T-helper 1 cell treated with Interleukin-12 subunit alpha and Interleukin-12 subunit beta and Interleukin-4 antibody, amounts not matched to agents 30 μg/mL and 1 μg/mL, for 36 hours (primary cell): ENCODE measurements around the gene CD209.

Experiments used
- H3K27ac Mint-ChIP-seq: one replicate; pipeline ENCODE4 v1.8.0; 2021; ENCODE audit warnings: mild to moderate bottlenecking, mixed read lengths
- H3K27me3 Mint-ChIP-seq: one replicate; pipeline ENCODE4 v1.8.0; 2021; ENCODE audit warnings: low read depth, mixed read lengths
- H3K36me3 Mint-ChIP-seq: one replicate; pipeline ENCODE4 v1.8.0; 2021; ENCODE audit warnings: low read depth, mixed read lengths
- H3K4me1 Mint-ChIP-seq: one replicate; pipeline ENCODE4 v1.8.0; 2021; ENCODE audit warnings: low read depth, mixed read lengths
- H3K4me3 Mint-ChIP-seq: one replicate; pipeline ENCODE4 v1.8.0; 2021; ENCODE audit warnings: mild to moderate bottlenecking, moderate library complexity, mixed read lengths
- H3K9me3 Mint-ChIP-seq: one replicate; pipeline ENCODE4 v1.8.0; 2021; ENCODE audit warnings: mixed read lengths

CD209 gene

GRCh38 chr19:7716762-7717161 lies 30.6 kb downstream of the CD209 start:
- H3K9me3 Mint-ChIP-seq, result peaks cover 6% of the 10 kb centered on the region
- no peak overlapping the region for H3K27ac Mint-ChIP-seq
- H3K27me3 Mint-ChIP-seq, result no peaks in the 10 kb centered on the region
- no peaks in the 10 kb centered on the region for H3K4me1 Mint-ChIP-seq
- no peak overlapping the region for H3K4me3 Mint-ChIP-seq
- H3K36me3 Mint-ChIP-seq, result no peaks in the 10 kb centered on the region

GRCh38 chr19:7715671-7716070 lies 31.7 kb downstream of the CD209 start:
- no peaks in the 10 kb centered on the region for H3K27me3 Mint-ChIP-seq
- H3K4me1 Mint-ChIP-seq, result no peaks in the 10 kb centered on the region
- H3K36me3 Mint-ChIP-seq, result no peaks in the 10 kb centered on the region
- H3K4me3 Mint-ChIP-seq, result no peak overlapping the region
- H3K27ac Mint-ChIP-seq, result no peak overlapping the region
- peaks cover 6% of the 10 kb centered on the region for H3K9me3 Mint-ChIP-seq

GRCh38 chr19:7710616-7711015 lies 36.7 kb downstream of the CD209 start:
- Mint-ChIP-seq H3K27me3 (peaks cover 11% of the 10 kb centered on the region), H3K4me3 (no peak overlapping the region), H3K9me3 (no peaks in the 10 kb centered on the region), H3K4me1 (peaks cover 13% of the 10 kb centered on the region), H3K36me3 (no peaks in the 10 kb centered on the region), H3K27ac (no peak overlapping the region)

GRCh38 chr19:7709932-7710460 lies 37.3 kb downstream of the CD209 start:
- no peak overlapping the region for H3K27ac Mint-ChIP-seq
- no peaks in the 10 kb centered on the region for H3K36me3 Mint-ChIP-seq
- peaks cover 15% of the 10 kb centered on the region for H3K27me3 Mint-ChIP-seq
- peaks cover 15% of the 10 kb centered on the region for H3K4me1 Mint-ChIP-seq
- no peak overlapping the region for H3K4me3 Mint-ChIP-seq
- H3K9me3 Mint-ChIP-seq, result no peaks in the 10 kb centered on the region

- H3K4me1 Mint-ChIP-seq, result peaks cover 15% of the 10 kb centered on the region
Measured at GRCh38 chr19:7706955-7707456, 40.3 kb downstream of the CD209 start.

GRCh38 chr19:7706188-7706954 lies 41.0 kb downstream of the CD209 start:
- no peaks in the 10 kb centered on the region for H3K9me3 Mint-ChIP-seq
- H3K4me1 Mint-ChIP-seq, result peaks cover 15% of the 10 kb centered on the region
- peaks cover 15% of the 10 kb centered on the region for H3K27me3 Mint-ChIP-seq
- peak overlapping the region; percentile 64 for H3K4me3 Mint-ChIP-seq
- peak overlapping the region; percentile 79 for H3K27ac Mint-ChIP-seq
- H3K36me3 Mint-ChIP-seq, result no peaks in the 10 kb centered on the region

More at GRCh38 chr19:7706955-7707456, 40.3 kb downstream of the CD209 start:
- no peaks in the 10 kb centered on the region for H3K9me3 Mint-ChIP-seq
- peak overlapping the region; percentile 75 for H3K27ac Mint-ChIP-seq
- H3K36me3 Mint-ChIP-seq, result no peaks in the 10 kb centered on the region
- no peak overlapping the region for H3K4me3 Mint-ChIP-seq
- peaks cover 15% of the 10 kb centered on the region for H3K27me3 Mint-ChIP-seq

GRCh38 chr19:7705387-7706187 lies 41.7 kb downstream of the CD209 start:
- H3K27me3 Mint-ChIP-seq, result peaks cover 15% of the 10 kb centered on the region
- H3K27ac Mint-ChIP-seq, result peak overlapping the region; percentile 79
- peaks cover 15% of the 10 kb centered on the region for H3K4me1 Mint-ChIP-seq
- H3K36me3 Mint-ChIP-seq, result no peaks in the 10 kb centered on the region
- H3K4me3 Mint-ChIP-seq, result peak overlapping the region; percentile 64
- H3K9me3 Mint-ChIP-seq, result no peaks in the 10 kb centered on the region

GRCh38 chr19:7704280-7705060 lies 42.9 kb downstream of the CD209 start:
- H3K9me3 Mint-ChIP-seq, result no peaks in the 10 kb centered on the region
- H3K4me1 Mint-ChIP-seq, result peaks cover 18% of the 10 kb centered on the region
- H3K36me3 Mint-ChIP-seq, result no peaks in the 10 kb centered on the region
- peaks cover 15% of the 10 kb centered on the region for H3K27me3 Mint-ChIP-seq
- no peak overlapping the region for H3K27ac Mint-ChIP-seq
- no peak overlapping the region for H3K4me3 Mint-ChIP-seq

GRCh38 chr19:7703332-7703731 lies 44.0 kb downstream of the CD209 start:
- H3K4me1 Mint-ChIP-seq, result peaks cover 18% of the 10 kb centered on the region
- peaks cover 19% of the 10 kb centered on the region for H3K27me3 Mint-ChIP-seq
- no peaks in the 10 kb centered on the region for H3K9me3 Mint-ChIP-seq
- H3K4me3 Mint-ChIP-seq, result no peak overlapping the region
- no peak overlapping the region for H3K27ac Mint-ChIP-seq
- H3K36me3 Mint-ChIP-seq, result no peaks in the 10 kb centered on the region

GRCh38 chr19:7701654-7702457 lies 45.5 kb downstream of the CD209 start, which contains the start of gene FCER2:
FCER2 (minus strand) TSS chr19:7702131; CDS start chr19:7699760, 2,371 bp downstream.
- Mint-ChIP-seq H3K27me3 (peaks cover 19% of the 10 kb centered on the region), H3K36me3 (no peaks in the 10 kb centered on the region), H3K4me3 (no peak within 1 kb of the TSS), H3K27ac (no peak within 1 kb of the TSS), H3K4me1 (peaks cover 17% of the 10 kb centered on the region), H3K9me3 (no peaks in the 10 kb centered on the region)

GRCh38 chr19:7701049-7701653 lies 46.2 kb downstream of the CD209 start:
- Mint-ChIP-seq H3K27me3 (peaks cover 16% of the 10 kb centered on the region), H3K27ac (no peak overlapping the region), H3K4me1 (peaks cover 10% of the 10 kb centered on the region), H3K36me3 (no peaks in the 10 kb centered on the region), H3K4me3 (no peak overlapping the region), H3K9me3 (no peaks in the 10 kb centered on the region)

- H3K4me1 Mint-ChIP-seq, result peaks cover 3% of the 10 kb centered on the region
- H3K4me3 Mint-ChIP-seq, result no peak overlapping the region
- no peaks in the 10 kb centered on the region for H3K9me3 Mint-ChIP-seq
- no peak overlapping the region for H3K27ac Mint-ChIP-seq
- peaks cover 7% of the 10 kb centered on the region for H3K27me3 Mint-ChIP-seq
- H3K36me3 Mint-ChIP-seq, result no peaks in the 10 kb centered on the region
Measured at GRCh38 chr19:7699417-7700401, 47.6 kb downstream of the CD209 start.
